ENCODE measurements around the gene TEAD2. TPM values are rescaled to one million over a fixed set of nuclear protein-coding genes. Genes with fewer than 3 reads are reported as not detected.
"Not testable (repeated sequence)": the region's sequence is repeated elsewhere in the genome, so short reads cannot be mapped to it uniquely, and the experiment has no call there.

The TEAD2 gene
- total and polyA plus RNA-seq, 2 donors from 2014 or later, result 15.7 to 30.2 TPM

DNA sequence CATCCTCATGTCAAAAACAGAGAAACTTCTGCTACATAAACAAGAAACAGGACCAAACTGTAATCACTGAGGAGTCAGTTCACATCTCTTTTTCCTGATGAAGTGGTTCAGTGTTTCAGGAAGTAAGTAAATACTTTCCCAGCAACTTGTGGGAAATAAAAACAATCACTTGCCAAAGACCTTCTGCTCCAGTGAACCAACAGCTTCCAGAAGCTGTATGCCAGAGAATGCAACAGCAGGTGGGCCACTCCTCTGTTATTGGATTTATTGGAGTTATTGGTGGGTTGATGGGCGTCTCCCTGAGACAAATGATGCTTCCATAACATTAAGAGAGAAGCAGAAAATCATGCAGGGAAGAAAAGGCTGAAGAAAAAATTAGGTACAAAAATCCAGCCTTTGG lies 47.1 kb downstream of the TEAD2 start:
- DNase-seq (peak in 1 of 5 donors; percentile 8), FAIRE-seq (no peak)
- TF ChIP-seq, protein P1, sequence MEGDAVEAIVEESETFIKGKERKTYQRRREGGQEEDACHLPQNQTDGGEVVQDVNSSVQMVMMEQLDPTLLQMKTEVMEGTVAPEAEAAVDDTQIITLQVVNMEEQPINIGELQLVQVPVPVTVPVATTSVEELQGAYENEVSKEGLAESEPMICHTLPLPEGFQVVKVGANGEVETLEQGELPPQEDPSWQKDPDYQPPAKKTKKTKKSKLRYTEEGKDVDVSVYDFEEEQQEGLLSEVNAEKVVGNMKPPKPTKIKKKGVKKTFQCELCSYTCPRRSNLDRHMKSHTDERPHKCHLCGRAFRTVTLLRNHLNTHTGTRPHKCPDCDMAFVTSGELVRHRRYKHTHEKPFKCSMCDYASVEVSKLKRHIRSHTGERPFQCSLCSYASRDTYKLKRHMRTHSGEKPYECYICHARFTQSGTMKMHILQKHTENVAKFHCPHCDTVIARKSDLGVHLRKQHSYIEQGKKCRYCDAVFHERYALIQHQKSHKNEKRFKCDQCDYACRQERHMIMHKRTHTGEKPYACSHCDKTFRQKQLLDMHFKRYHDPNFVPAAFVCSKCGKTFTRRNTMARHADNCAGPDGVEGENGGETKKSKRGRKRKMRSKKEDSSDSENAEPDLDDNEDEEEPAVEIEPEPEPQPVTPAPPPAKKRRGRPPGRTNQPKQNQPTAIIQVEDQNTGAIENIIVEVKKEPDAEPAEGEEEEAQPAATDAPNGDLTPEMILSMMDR (IDR thresholded peaks at IDR 0.05; ENCODE audit: borderline replicate concordance, extremely low read depth, insufficient read depth), result no peak
- Histone ChIP-seq H3K36me3 (ENCODE audit: control insufficient read depth in 2 of 3, insufficient read depth in 3 of 3, low read length in 3 of 3) (peaks cover 0 to 4% (median 3%) of the 10 kb centered on the region in 3 donors), H3K27me3 (ENCODE audit: control insufficient read depth, insufficient read depth, low read length) (no peaks in the 10 kb centered on the region), H3K4me1 (ENCODE audit: control insufficient read depth in 2 of 3, insufficient read depth in 2 of 3, low read depth in 1 of 3, low read length in 3 of 3) (no peaks in the 10 kb centered on the region), H3K4me3 (ENCODE audit: low read length in 3 of 3) (no peak overlapping the region), H3K9me3 (ENCODE audit: control insufficient read depth in 2 of 3, insufficient read depth in 1 of 3, low read length in 3 of 3) (peaks cover 0 to 4% (median 0%) of the 10 kb centered on the region in 3 donors), H3K9ac (ENCODE audit: low read length in 3 of 3) (no peak overlapping the region), H3K27ac (ENCODE audit: low read depth in 2 of 2, low read length in 2 of 2) (no peak overlapping the region)
- intact Hi-C loops (cut with DNase I), result no loop called here

DNA sequence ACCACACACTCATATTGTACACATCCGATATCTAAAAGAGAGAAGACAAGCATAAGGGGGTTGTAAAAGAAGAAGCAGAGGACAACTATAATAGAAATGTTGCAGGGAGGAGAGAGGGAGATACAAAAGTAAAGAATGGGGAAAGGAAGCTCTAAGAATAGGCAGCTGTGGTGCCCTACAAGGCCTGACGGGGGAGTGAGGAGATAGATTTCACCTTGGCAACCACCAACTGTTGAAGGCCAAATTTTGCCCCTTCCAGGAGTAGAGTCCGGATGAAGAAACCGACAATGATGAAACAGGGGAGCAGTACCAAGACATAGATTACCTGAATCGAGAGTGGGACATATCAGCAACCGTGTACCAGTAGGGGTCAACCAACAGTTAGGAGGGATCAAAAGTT lies 53.1 kb downstream of the TEAD2 start:
- intact Hi-C loops (cut with DNase I), result no loop called here
- TF ChIP-seq, protein P1 (IDR thresholded peaks at IDR 0.05; ENCODE audit: borderline replicate concordance, extremely low read depth, insufficient read depth), result no peak

DNA sequence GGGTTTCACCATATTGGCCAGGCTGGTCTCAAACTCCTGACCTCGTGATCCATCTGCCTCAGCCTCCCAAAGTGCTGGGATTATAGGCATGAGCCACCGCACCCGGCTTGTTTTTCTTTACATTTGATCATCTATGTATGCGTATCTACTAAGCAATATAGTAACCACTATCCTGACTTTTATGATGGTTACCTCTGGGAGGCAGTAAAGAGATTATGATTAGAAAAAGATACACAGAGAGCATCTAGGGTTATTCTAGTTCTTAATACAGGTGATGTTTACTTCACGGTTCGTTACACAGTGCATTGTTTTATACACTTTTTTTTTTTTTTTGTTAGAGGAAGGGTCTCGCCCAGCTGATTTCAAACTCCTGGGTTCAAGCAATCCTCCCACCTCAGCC lies 55.5 kb downstream of the TEAD2 start:
- intact Hi-C loops (cut with DNase I); H3K4me1 ChIP-seq (ENCODE audit: control insufficient read depth in 2 of 3, insufficient read depth in 2 of 3, low read depth in 1 of 3, low read length in 3 of 3): not testable (repeated sequence)

More for the DNA sequence above, 53.1 kb downstream of the TEAD2 start:
- no peaks in the 10 kb centered on the region for H3K9me3 ChIP-seq (ENCODE audit: control insufficient read depth in 2 of 3, insufficient read depth in 1 of 3, low read length in 3 of 3)
- no peak overlapping the region for H3K27ac ChIP-seq (ENCODE audit: low read depth in 2 of 2, low read length in 2 of 2)
- no peak overlapping the region for H3K9ac ChIP-seq (ENCODE audit: low read length in 3 of 3)
- no peak for DNase-seq
- FAIRE-seq, result no peak
- H3K27me3 ChIP-seq (ENCODE audit: control insufficient read depth, insufficient read depth, low read length), result no peaks in the 10 kb centered on the region
- H3K36me3 ChIP-seq (ENCODE audit: control insufficient read depth in 2 of 3, insufficient read depth in 3 of 3, low read length in 3 of 3), result peaks cover 0 to 3% (median 0%) of the 10 kb centered on the region in 3 donors
- H3K4me3 ChIP-seq (ENCODE audit: low read length in 3 of 3), result no peak overlapping the region
- H3K4me1 ChIP-seq (ENCODE audit: control insufficient read depth in 2 of 3, insufficient read depth in 2 of 3, low read depth in 1 of 3, low read length in 3 of 3), result no peaks in the 10 kb centered on the region

DNA sequence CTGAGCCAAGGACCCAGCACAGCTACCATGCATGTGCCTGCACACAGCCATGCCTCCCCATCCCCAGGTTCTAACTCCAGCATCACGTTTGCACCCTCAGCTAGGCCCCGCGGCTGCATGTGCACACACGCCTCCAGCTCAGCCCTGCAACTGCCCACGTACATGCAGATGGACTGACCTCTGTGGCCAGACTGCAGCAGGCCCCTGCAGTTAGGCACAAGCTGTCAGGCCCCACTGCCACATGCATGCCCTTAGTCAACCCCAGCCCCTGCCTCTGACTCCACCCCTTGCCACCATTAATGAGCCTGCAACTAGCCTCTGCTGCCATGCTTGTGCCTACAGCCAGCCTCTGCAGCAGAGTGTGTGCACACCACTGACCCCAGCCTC lies 60.4 kb downstream of the TEAD2 start:
- Histone ChIP-seq H3K4me1 (ENCODE audit: control insufficient read depth in 2 of 3, insufficient read depth in 2 of 3, low read depth in 1 of 3, low read length in 3 of 3) (peaks cover 0 to 3% (median 0%) of the 10 kb centered on the region in 3 donors), H3K36me3 (ENCODE audit: control insufficient read depth in 2 of 3, insufficient read depth in 3 of 3, low read length in 3 of 3) (no peaks in the 10 kb centered on the region), H3K9ac (ENCODE audit: low read length in 3 of 3) (no peak overlapping the region), H3K4me3 (ENCODE audit: low read length in 3 of 3) (no peak overlapping the region), H3K27me3 (ENCODE audit: control insufficient read depth, insufficient read depth, low read length) (no peaks in the 10 kb centered on the region), H3K27ac (ENCODE audit: low read depth in 2 of 2, low read length in 2 of 2) (no peak overlapping the region), H3K9me3 (ENCODE audit: control insufficient read depth in 2 of 3, insufficient read depth in 1 of 3, low read length in 3 of 3) (no peaks in the 10 kb centered on the region)
- TF ChIP-seq, protein P1 (IDR thresholded peaks at IDR 0.05; ENCODE audit: borderline replicate concordance, extremely low read depth, insufficient read depth), result no peak
- no peak for DNase-seq
- intact Hi-C loops (cut with DNase I), result no loop called here
- FAIRE-seq, result no peak

More for the DNA sequence above, 55.5 kb downstream of the TEAD2 start:
- H3K27ac ChIP-seq (ENCODE audit: low read depth in 2 of 2, low read length in 2 of 2); H3K9ac ChIP-seq (ENCODE audit: low read length in 3 of 3); H3K9me3 ChIP-seq (ENCODE audit: control insufficient read depth in 2 of 3, insufficient read depth in 1 of 3, low read length in 3 of 3); H3K4me3 ChIP-seq (ENCODE audit: low read length in 3 of 3); DNase-seq; H3K36me3 ChIP-seq (ENCODE audit: control insufficient read depth in 2 of 3, insufficient read depth in 3 of 3, low read length in 3 of 3); FAIRE-seq; H3K27me3 ChIP-seq (ENCODE audit: control insufficient read depth, insufficient read depth, low read length): not testable (repeated sequence)
